ENCODE data around the gene PAGR1. TPM values are rescaled to one million over a fixed set of nuclear protein-coding genes. Genes with fewer than 3 reads are reported as not detected.

Gene PAGR1
- total and polyA plus RNA-seq, 9 of the 15 experiments (the other 6 are each of a cell fraction or from before 2014, with no cell fraction given), result 1.4 to 58.2 (median 16.8) TPM

DNA sequence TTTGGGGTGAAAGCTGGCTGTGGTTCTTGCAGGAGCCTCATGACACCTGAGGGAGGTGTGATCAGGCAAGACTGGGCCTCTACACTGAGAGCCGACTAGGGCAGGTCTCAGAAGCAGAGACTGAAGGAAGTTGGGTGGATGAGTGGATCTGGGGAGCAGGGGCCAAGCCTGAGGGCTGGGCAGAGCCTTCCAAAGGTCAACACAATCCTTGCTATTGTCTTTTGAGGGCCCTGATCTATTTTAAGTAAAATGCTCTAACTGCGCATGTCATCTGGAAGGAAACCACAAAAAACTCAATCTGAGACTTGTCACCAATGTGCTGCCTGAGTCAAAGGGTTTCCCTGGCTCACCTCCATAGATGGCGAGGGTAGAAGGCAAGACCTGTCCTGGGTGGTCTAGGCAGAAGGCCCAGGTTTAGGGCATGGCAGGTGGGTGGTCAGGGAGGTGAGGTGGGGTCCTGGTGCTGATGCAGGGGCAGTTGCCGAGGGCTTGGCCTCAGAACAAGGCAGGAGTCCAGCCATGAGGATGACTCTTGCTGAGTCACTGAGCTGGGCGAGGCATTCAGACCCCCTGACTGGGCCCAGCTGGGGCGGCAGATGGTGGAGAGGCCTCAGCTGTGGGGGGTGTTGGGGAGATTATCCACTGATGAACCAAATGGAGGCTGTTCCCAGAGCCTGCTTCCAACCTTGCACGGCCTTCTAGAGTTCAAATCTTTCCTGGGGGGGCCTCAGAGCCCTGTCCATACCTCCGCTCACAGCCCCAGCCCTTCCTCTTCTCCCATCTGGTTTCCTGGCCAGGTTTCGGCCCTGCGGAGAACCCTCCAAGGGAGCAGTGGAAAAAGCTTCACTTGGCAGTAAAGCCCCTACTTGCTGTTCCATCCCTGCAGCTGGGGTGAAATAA lies 9.4 kb downstream of the PAGR1 start (continued):
- TF ChIP-seq ZNF592 (IDR thresholded peaks at IDR 0.05) (no peak), NONO (IDR thresholded peaks at IDR 0.05; ENCODE audit: low read depth in 2 of 2, low read length in 1 of 2) (no peak), KLF6 (CRISPR knock-in tag; IDR thresholded peaks at IDR 0.05; ENCODE audit: borderline replicate concordance) (no peak), ZNF696 (CRISPR knock-in tag; conservative IDR thresholded peaks at IDR 0.05) (no peak), HEY1 (CRISPR knock-in tag; IDR thresholded peaks at IDR 0.05; ENCODE audit: borderline replicate concordance) (no peak), ILF3 (IDR thresholded peaks at IDR 0.05; ENCODE audit: borderline replicate concordance) (no peak), CHD4 (IDR thresholded peaks at IDR 0.05; ENCODE audit: insufficient read depth, insufficient replicate concordance, low read depth, low read length, poor library complexity, severe bottlenecking) (no peak), HNRNPLL (IDR thresholded peaks at IDR 0.05; ENCODE audit: low read depth, low read length, poor library complexity, severe bottlenecking) (no peak), ZFP1 (CRISPR knock-in tag; IDR thresholded peaks at IDR 0.05) (no peak), NR4A1 (CRISPR knock-in tag; IDR thresholded peaks at IDR 0.05) (no peak), NR4A1 (tag; IDR thresholded peaks at IDR 0.05) (no peak)

All from K562 (cell line).